H1 (cell line): Measurements from ENCODE around the gene SNTG2. TPM values are rescaled to one million over a fixed set of nuclear protein-coding genes. Genes with fewer than 3 reads are reported as not detected.

Experiments
- CTCF ChIA-PET: fragments of 300-600 bp; sonication (Branson Sonifier 250); formaldehyde crosslinking; loops from one replicate; lab custom pipeline; 2021; ENCODE audit not compliant: partially characterized antibody; lab: Charles Lee
- POLR2A ChIA-PET: fragments of 300-600 bp; sonication (Branson Sonifier 250); formaldehyde crosslinking; loops from one replicate; lab custom pipeline; 2021; ENCODE audit warnings: inconsistent platforms; ENCODE audit not compliant: partially characterized antibody; lab: Charles Lee
- DNase-seq, 2 experiments: peaks; one replicate each; pipeline versions ENCODE4 v3.0.0 to v3.0.0-alpha.2; 2010 to 2022; ENCODE audit warnings: low spot score in 2 of 2, low read depth in 1 of 2, mixed read lengths in 1 of 2
- FAIRE-seq: peaks from 2 replicates; lab custom pipeline; 2011; peaks lifted over from hg19 to GRCh38; lab: Jason Lieb, UNC
- H2AFZ ChIP-seq: 2 replicates; pipeline ENCODE4 v1.8.1; 2012; ENCODE audit warnings: low read length, inconsistent platforms
- H2AK5ac ChIP-seq: 2 replicates; pipeline ENCODE4 v1.6.1; 2013; ENCODE audit warnings: low read depth, low read length
- H2BK120ac ChIP-seq: replicated peaks from 2 replicates; pipeline ENCODE3; 2013; ENCODE audit warnings: low read depth, low read length, inconsistent platforms
- H2BK12ac ChIP-seq: 2 replicates; pipeline ENCODE4 v1.6.1; 2013; ENCODE audit warnings: low read depth, low read length
- H2BK15ac ChIP-seq: 2 replicates; pipeline ENCODE4 v1.6.1; 2013; ENCODE audit warnings: low read length
- H2BK20ac ChIP-seq: 2 replicates; pipeline ENCODE4 v1.6.1; 2013; ENCODE audit warnings: low read length
- H2BK5ac ChIP-seq: 2 replicates; pipeline ENCODE4 v1.6.1; 2013; ENCODE audit warnings: low read depth, low read length
- H3K14ac ChIP-seq: 2 replicates; pipeline ENCODE4 v1.6.1; 2013; ENCODE audit warnings: inconsistent platforms; ENCODE audit not compliant: insufficient read length
- H3K18ac ChIP-seq: 2 replicates; pipeline ENCODE4 v1.6.1; 2013; ENCODE audit warnings: low read length; ENCODE audit errors: extremely low read depth
- H3K23ac ChIP-seq: 2 replicates; pipeline ENCODE4 v1.6.1; 2013; ENCODE audit warnings: inconsistent platforms; ENCODE audit not compliant: insufficient read length
- H3K23me2 ChIP-seq: 2 replicates; pipeline ENCODE4 v1.6.1; 2013; ENCODE audit warnings: low read depth, low read length
- H3K27ac ChIP-seq: 2 replicates; pipeline ENCODE4 v1.6.1; 2011; ENCODE audit warnings: low read depth, low read length, inconsistent platforms
- H3K27me3 ChIP-seq, 4 experiments: replicated peaks in 1 of 4; 1 replicate in 1 of 4; 2 replicates in 3 of 4; pipeline versions ENCODE4 v1.6.1 to v1.8.1; 2011 to 2013; ENCODE audit warnings: low read length in 3 of 4, mild to moderate bottlenecking in 3 of 4, inconsistent platforms in 2 of 4, mixed read lengths in 2 of 4, moderate library complexity in 1 of 4; ENCODE audit not compliant: control insufficient read depth in 3 of 4, insufficient read depth in 3 of 4; ENCODE audit errors: extremely low read depth in 1 of 4
- H3K36me3 ChIP-seq, 4 experiments: 2 replicates each; pipeline versions ENCODE4 v1.6.1 to v1.8.1; 2011 to 2013; ENCODE audit warnings: mild to moderate bottlenecking in 4 of 4, low read length in 3 of 4, moderate library complexity in 2 of 4, control low read depth in 1 of 4, inconsistent platforms in 1 of 4; ENCODE audit not compliant: insufficient read depth in 4 of 4, control insufficient read depth in 2 of 4
- H3K4ac ChIP-seq: replicated peaks from 2 replicates; pipeline ENCODE3; 2013; ENCODE audit warnings: low read length, low read depth, mixed read lengths, inconsistent platforms; ENCODE audit not compliant: insufficient read length
- H3K4me1 ChIP-seq, 4 experiments: replicated peaks in 1 of 4; 1 replicate in 1 of 4; 2 replicates in 3 of 4; pipeline versions ENCODE4 v1.6.1 to v1.8.1; 2011 to 2013; ENCODE audit warnings: low read length in 3 of 4, inconsistent platforms in 2 of 4, mixed read lengths in 1 of 4; ENCODE audit not compliant: insufficient read depth in 4 of 4, control insufficient read depth in 3 of 4
- H3K4me2 ChIP-seq, 2 experiments: 2 replicates each; pipeline versions ENCODE4 v1.6.1 to v1.8.1; 2011 to 2013; ENCODE audit warnings: low read depth in 2 of 2, low read length in 2 of 2, control low read depth in 1 of 2, inconsistent platforms in 1 of 2, mild to moderate bottlenecking in 1 of 2; ENCODE audit not compliant: insufficient read depth in 1 of 2
- H3K4me3 ChIP-seq, 4 experiments: fragments of 200-600, 300-600 bp in 1 of 4; sonication (generic), shearing (Covaris generic), sonication (Bioruptor Twin) in 1 of 4; 2 replicates each; pipeline versions ENCODE4 v1.5.1 to v1.8.1; 2011 to 2016; ENCODE audit warnings: low read length in 4 of 4, low read depth in 3 of 4, control low read depth in 2 of 4, inconsistent platforms in 2 of 4, mild to moderate bottlenecking in 2 of 4, mixed read lengths in 1 of 4, moderate library complexity in 1 of 4; ENCODE audit not compliant: insufficient read depth in 2 of 4; ENCODE audit errors: extremely low read depth in 1 of 4
- H3K56ac ChIP-seq: replicated peaks from 2 replicates; pipeline ENCODE3; 2013; ENCODE audit warnings: low read depth, mild to moderate bottlenecking, mixed read lengths, low read length, inconsistent platforms; ENCODE audit not compliant: insufficient read length
- H3K79me1 ChIP-seq: 2 replicates; pipeline ENCODE4 v1.6.1; 2013; ENCODE audit warnings: low read depth, low read length, control low read depth
- H3K79me2 ChIP-seq, 2 experiments: 2 replicates each; pipeline versions ENCODE4 v1.6.1 to v1.8.1; 2012 to 2013; ENCODE audit warnings: low read length in 2 of 2, mild to moderate bottlenecking in 2 of 2, inconsistent platforms in 1 of 2; ENCODE audit not compliant: insufficient read depth in 2 of 2, control insufficient read depth in 1 of 2
- H3K9ac ChIP-seq, 4 experiments: replicated peaks in 1 of 4; 1 replicate in 1 of 4; 2 replicates in 3 of 4; pipeline versions ENCODE4 v1.6.1 to v1.8.1; 2011 to 2013; ENCODE audit warnings: low read depth in 3 of 4, low read length in 3 of 4, control low read depth in 2 of 4, mild to moderate bottlenecking in 2 of 4, moderate library complexity in 2 of 4, inconsistent platforms in 1 of 4; ENCODE audit errors: extremely low read depth in 1 of 4
- H3K9me3 ChIP-seq, 2 experiments: 2 replicates each; pipeline versions ENCODE4 v1.6.1 to v1.8.1; 2012 to 2013; ENCODE audit warnings: mild to moderate bottlenecking in 2 of 2, moderate library complexity in 2 of 2, control low read depth in 1 of 2, inconsistent platforms in 1 of 2, low read depth in 1 of 2, low read length in 1 of 2, mixed read lengths in 1 of 2; ENCODE audit not compliant: insufficient read depth in 2 of 2
- H4K20me1 ChIP-seq, 2 experiments: replicated peaks in 1 of 2; 2 replicates each; pipeline versions ENCODE3 to v1.8.1; 2011 to 2013; ENCODE audit warnings: inconsistent platforms in 2 of 2, low read length in 2 of 2, mild to moderate bottlenecking in 1 of 2; ENCODE audit not compliant: insufficient read depth in 2 of 2, control insufficient read depth in 1 of 2
- H4K5ac ChIP-seq: 2 replicates; pipeline ENCODE4 v1.6.1; 2013; ENCODE audit warnings: low read length, low read depth, mixed read lengths, inconsistent platforms; ENCODE audit not compliant: insufficient read length
- H4K8ac ChIP-seq: 2 replicates; pipeline ENCODE4 v1.8.0; 2013; ENCODE audit warnings: mild to moderate bottlenecking, moderate library complexity, low read length, inconsistent platforms; ENCODE audit not compliant: insufficient read depth; ENCODE audit errors: extremely low read depth
- H4K91ac ChIP-seq: replicated peaks from 2 replicates; pipeline ENCODE3; 2013; ENCODE audit warnings: low read length, mixed read lengths, inconsistent platforms; ENCODE audit not compliant: insufficient read length
- SAP30 ChIP-seq: fragments of 300-600 bp; sonication (generic); IDR thresholded peaks from 2 replicates; pipeline ENCODE4 v1.7.1; 2012; ENCODE audit warnings: low read length, moderate library complexity, mild to moderate bottlenecking, inconsistent platforms; ENCODE audit not compliant: insufficient read depth, insufficient replicate concordance
- WGBS, 2 experiments: shearing (Covaris generic) in 1 of 2; methylation state at CpG; one replicate each; pipeline versions ENCODE4 v1.1.6 to v1.1.7; 2013 to 2015; ENCODE audit warnings: low lambda C conversion rate in 2 of 2, mixed read lengths in 2 of 2, inconsistent platforms in 1 of 2, low coverage in 1 of 2, missing lambda C conversion rate in 1 of 2; ENCODE audit not compliant: insufficient replicate concordance in 2 of 2, insufficient coverage in 1 of 2, insufficient read length in 1 of 2; ENCODE audit errors: extremely low coverage in 1 of 2, missing lambda C conversion rate in 1 of 2; 5-methylcytosine and 5-hydroxymethylcytosine counted together
- polyA plus RNA-seq, 7 experiments: library from polyadenylated mRNA; depleted of rRNA in 3 of 7; stranded (reverse) in 5 of 7; unstranded in 2 of 7; fragments of >200 nt in 5 of 7; fragments of 200-250 nt in 2 of 7; gene quantifications; 1 replicate in 5 of 7; 2 replicates in 1 of 7; 4 replicates in 1 of 7; pipeline versions ENCODE4 v1.2.1 to v1.2.3, GENCODE V29; 2011 to 2013; ENCODE audit warnings: missing spikeins in 2 of 7, mixed read lengths in 2 of 7
- total RNA-seq: library from RNA; stranded (reverse); fragmentation: NEBNext Ultra II Directional; extraction: Animal tissue kit (Norgen Biotek cat#: 25700); gene quantifications from 2 replicates; pipeline ENCODE4 v1.2.1, GENCODE V29; 2021

SNTG2 gene
- total and polyA plus RNA-seq, 2 of the 8 experiments (the other 6 are each of a cell fraction or from before 2014, with no cell fraction given) = 6.6 to 18.1 TPM

- H3K4me1 ChIP-seq = peaks cover 0 to 3% (median 1%) of the 10 kb centered on the region in 4 experiments; a peak in 2 of 7 replicates
- H2BK12ac ChIP-seq = no peak overlapping the region
- H2BK5ac ChIP-seq = no peak overlapping the region
- no peak overlapping the region for H3K4me3 ChIP-seq
- peaks cover 0 to 51% of the 10 kb centered on the region in 2 experiments; a peak in 2 of 4 replicates for H3K79me2 ChIP-seq
- H3K36me3 ChIP-seq = no peaks in the 10 kb centered on the region; a peak in 1 of 8 replicates
- H4K91ac ChIP-seq = no peak overlapping the region
- H2AFZ ChIP-seq = no peak overlapping the region
- no peak overlapping the region for H3K23ac ChIP-seq
- H4K5ac ChIP-seq = no peak overlapping the region
- no peak overlapping the region for H3K18ac ChIP-seq
- FAIRE-seq (no peak), DNase-seq (no peak)
- H3K27ac ChIP-seq = no peak overlapping the region
- H3K79me1 ChIP-seq = no peaks in the 10 kb centered on the region
- H3K14ac ChIP-seq = no peak overlapping the region
- H2AK5ac ChIP-seq = no peak overlapping the region
- no peak overlapping the region for H3K4me2 ChIP-seq
- 93% methylated on average over 7 of the region's 7 CpGs; no CpG with 5 or more reads in 1 of the 2 experiments for WGBS, 2 experiments
- H2BK15ac ChIP-seq = no peak overlapping the region
- H2BK20ac ChIP-seq = no peak overlapping the region
- no peak overlapping the region for H3K56ac ChIP-seq
- H4K20me1 ChIP-seq = peaks cover 12 to 17% of the 10 kb centered on the region in 2 experiments
- no peak overlapping the region for H3K4ac ChIP-seq
- no peaks in the 10 kb centered on the region for H3K9me3 ChIP-seq
- H3K9ac ChIP-seq = no peak overlapping the region
- no peaks in the 10 kb centered on the region; the same call in 1 of the 2 replicates for H3K23me2 ChIP-seq
- ChIA-PET CTCF (no interaction called here), POLR2A (no interaction called here)
- no peak overlapping the region for H4K8ac ChIP-seq
- H3K27me3 ChIP-seq = no peaks in the 10 kb centered on the region
- H2BK120ac ChIP-seq = no peak overlapping the region
- TF ChIP-seq SAP30 = no peak
Measured at GRCh38 chr2:1011985-1012384, 61.3 kb downstream of the SNTG2 start.
